Measurements from ENCODE around the gene TM9SF2.

TM9SF2 gene

GRCh38 chr13:99495466-99496183 lies 5.6 kb upstream of the TM9SF2 start:
- DNase-seq (ENCODE audit: low read depth, low spot score): no peak

- no peak for DNase-seq (ENCODE audit: low read depth, low spot score)
Observed at GRCh38 chr13:99496184-99497142, 4.8 kb upstream of the TM9SF2 start.

- DNase-seq (ENCODE audit: low read depth, low spot score): peak; percentile 95
Observed at GRCh38 chr13:99498171-99499161, 2.8 kb upstream of the TM9SF2 start.

GRCh38 chr13:99500839-99501183 lies 461 bp upstream of the TM9SF2 start:
- DNase-seq (ENCODE audit: low read depth, low spot score): no peak

- no peak for DNase-seq (ENCODE audit: low read depth, low spot score)
Observed at GRCh38 chr13:99501848-99502301, 603 bp downstream of the TM9SF2 start.

GRCh38 chr13:99505814-99506269 lies 4.6 kb downstream of the TM9SF2 start:
- no peak for DNase-seq (ENCODE audit: low read depth, low spot score)

- DNase-seq (ENCODE audit: low read depth, low spot score): no peak
Observed at GRCh38 chr13:99506634-99507033, 5.4 kb downstream of the TM9SF2 start.

GRCh38 chr13:99507054-99507453 lies 5.8 kb downstream of the TM9SF2 start:
- DNase-seq (ENCODE audit: low read depth, low spot score): no peak

- no peak for DNase-seq (ENCODE audit: low read depth, low spot score)
Observed at GRCh38 chr13:99507551-99507950, 6.3 kb downstream of the TM9SF2 start.

- DNase-seq (ENCODE audit: low read depth, low spot score): no peak
Observed at GRCh38 chr13:99507986-99508385, 6.7 kb downstream of the TM9SF2 start.

GRCh38 chr13:99509479-99509878 lies 8.2 kb downstream of the TM9SF2 start:
- no peak for DNase-seq (ENCODE audit: low read depth, low spot score)

- no peak for DNase-seq (ENCODE audit: low read depth, low spot score)
Observed at GRCh38 chr13:99514801-99515200, 13.5 kb downstream of the TM9SF2 start.

GRCh38 chr13:99516153-99516929 lies 15.1 kb downstream of the TM9SF2 start:
- DNase-seq (ENCODE audit: low read depth, low spot score): no peak

- no peak for DNase-seq (ENCODE audit: low read depth, low spot score)
Observed at GRCh38 chr13:99517577-99517976, 16.3 kb downstream of the TM9SF2 start.

- DNase-seq (ENCODE audit: low read depth, low spot score): no peak
Observed at GRCh38 chr13:99517984-99518383, 16.7 kb downstream of the TM9SF2 start.

GRCh38 chr13:99522298-99522697 lies 21.0 kb downstream of the TM9SF2 start:
- no peak for DNase-seq (ENCODE audit: low read depth, low spot score)

GRCh38 chr13:99523838-99524237 lies 22.6 kb downstream of the TM9SF2 start:
- no peak for DNase-seq (ENCODE audit: low read depth, low spot score)

GRCh38 chr13:99525967-99526366 lies 24.7 kb downstream of the TM9SF2 start:
- DNase-seq (ENCODE audit: low read depth, low spot score): no peak

GRCh38 chr13:99526549-99526948 lies 25.3 kb downstream of the TM9SF2 start:
- no peak for DNase-seq (ENCODE audit: low read depth, low spot score)

- no peak for DNase-seq (ENCODE audit: low read depth, low spot score)
Observed at GRCh38 chr13:99527301-99527700, 26.0 kb downstream of the TM9SF2 start.

GRCh38 chr13:99528547-99528946 lies 27.3 kb downstream of the TM9SF2 start:
- DNase-seq (ENCODE audit: low read depth, low spot score): no peak

All from activated naive CD8-positive, alpha-beta T cell treated with anti-CD3 and anti-CD28 coated beads, Interleukin-2, amount 50 U/mL, for 16 hours (primary cell).